ENCODE results near the gene SERINC5.

DNA sequence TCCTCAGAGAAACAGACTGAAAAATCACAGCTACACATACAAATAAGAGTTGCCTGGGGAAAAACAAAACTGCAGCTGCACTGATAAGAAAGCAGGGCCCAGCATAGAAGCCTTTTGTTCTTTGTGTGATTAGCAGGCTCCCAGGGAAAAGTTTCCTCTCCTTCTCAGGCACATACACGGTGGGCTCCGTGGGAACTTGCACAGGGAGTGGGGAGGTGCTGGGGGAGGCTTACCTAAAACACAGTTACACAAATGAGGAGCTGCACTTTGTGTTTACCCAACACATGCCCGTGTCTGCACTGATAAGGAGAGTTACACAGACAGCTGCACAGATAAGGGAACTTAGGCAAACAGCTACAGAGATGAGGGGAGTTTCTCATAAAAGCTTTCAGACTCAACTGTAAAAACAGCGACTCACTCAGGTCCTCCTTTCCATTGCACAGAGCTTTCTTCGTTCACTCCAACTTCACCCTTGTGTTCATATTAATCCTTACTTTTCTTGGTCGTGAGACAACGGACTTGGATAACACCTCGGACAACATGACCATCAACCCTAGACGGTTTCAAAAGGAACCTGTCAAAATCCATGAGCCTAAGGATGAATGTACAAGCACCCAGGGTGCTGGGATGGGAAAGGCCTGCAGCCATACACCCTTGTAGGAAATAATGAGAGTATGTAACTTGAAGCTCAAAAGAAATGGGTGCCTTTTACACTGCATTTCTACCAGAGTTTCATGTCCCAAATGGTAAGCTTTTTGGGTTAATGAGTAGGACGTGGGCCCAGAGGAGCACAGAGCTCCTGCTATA is 50.8 kb downstream of the SERINC5 start:
- TF ChIP-seq, protein P1, sequence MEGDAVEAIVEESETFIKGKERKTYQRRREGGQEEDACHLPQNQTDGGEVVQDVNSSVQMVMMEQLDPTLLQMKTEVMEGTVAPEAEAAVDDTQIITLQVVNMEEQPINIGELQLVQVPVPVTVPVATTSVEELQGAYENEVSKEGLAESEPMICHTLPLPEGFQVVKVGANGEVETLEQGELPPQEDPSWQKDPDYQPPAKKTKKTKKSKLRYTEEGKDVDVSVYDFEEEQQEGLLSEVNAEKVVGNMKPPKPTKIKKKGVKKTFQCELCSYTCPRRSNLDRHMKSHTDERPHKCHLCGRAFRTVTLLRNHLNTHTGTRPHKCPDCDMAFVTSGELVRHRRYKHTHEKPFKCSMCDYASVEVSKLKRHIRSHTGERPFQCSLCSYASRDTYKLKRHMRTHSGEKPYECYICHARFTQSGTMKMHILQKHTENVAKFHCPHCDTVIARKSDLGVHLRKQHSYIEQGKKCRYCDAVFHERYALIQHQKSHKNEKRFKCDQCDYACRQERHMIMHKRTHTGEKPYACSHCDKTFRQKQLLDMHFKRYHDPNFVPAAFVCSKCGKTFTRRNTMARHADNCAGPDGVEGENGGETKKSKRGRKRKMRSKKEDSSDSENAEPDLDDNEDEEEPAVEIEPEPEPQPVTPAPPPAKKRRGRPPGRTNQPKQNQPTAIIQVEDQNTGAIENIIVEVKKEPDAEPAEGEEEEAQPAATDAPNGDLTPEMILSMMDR (conservative IDR thresholded peaks at IDR 0.05; ENCODE audit: low read depth, low read length) = no peak
- TF ChIP-seq EZH2 (IDR thresholded peaks at IDR 0.05; ENCODE audit: low read length, unreplicated experiment) (no peak), EZH2phosphoT487 (IDR thresholded peaks at IDR 0.05; ENCODE audit: borderline replicate concordance, low read length) (no peak)
